GM21390 (cell line): ENCODE results near the gene GAMT.

Experiments used
- ATAC-seq: cut with Tn5 transposase; IDR thresholded peaks from one replicate; pipeline ENCODE4 v1.9.1; 2021; ENCODE audit not compliant: unreplicated experiment

GAMT gene

GRCh38 chr19:1418951-1419738 lies 17.8 kb upstream of the GAMT start:
- no peak for ATAC-seq

- ATAC-seq, result no peak
These were observed 17.1 kb upstream of the GAMT start for GRCh38 chr19:1418496-1418775.

- ATAC-seq, result no peak
These were observed 16.5 kb upstream of the GAMT start for GRCh38 chr19:1417681-1418495.

GRCh38 chr19:1417145-1417544 lies 15.8 kb upstream of the GAMT start:
- no peak for ATAC-seq

GRCh38 chr19:1416014-1416841 lies 14.9 kb upstream of the GAMT start:
- no peak for ATAC-seq

- no peak for ATAC-seq
These were observed 11.9 kb upstream of the GAMT start for GRCh38 chr19:1412995-1413800.

GRCh38 chr19:1412323-1412923 lies 11.1 kb upstream of the GAMT start:
- no peak for ATAC-seq

GRCh38 chr19:1411255-1412191 lies 10.2 kb upstream of the GAMT start:
- ATAC-seq, result no peak

- ATAC-seq, result no peak
These were observed 9.4 kb upstream of the GAMT start for GRCh38 chr19:1410789-1411188.

- no peak for ATAC-seq
These were observed 8.9 kb upstream of the GAMT start for GRCh38 chr19:1410136-1410786.

- no peak for ATAC-seq
These were observed 8.1 kb upstream of the GAMT start for GRCh38 chr19:1409204-1410005.

GRCh38 chr19:1408300-1409203 lies 7.2 kb upstream of the GAMT start:
- ATAC-seq, result no peak

- peak; percentile 22 for ATAC-seq
These were observed 6.4 kb upstream of the GAMT start, which contains the start of gene DAZAP1 for GRCh38 chr19:1407528-1408299. DAZAP1 (plus strand) TSS chr19:1407586; CDS start chr19:1407774, 188 bp downstream.

- ATAC-seq, result peak; percentile 67
These were observed 5.6 kb upstream of the GAMT start for GRCh38 chr19:1406774-1407527.

- no peak for ATAC-seq
These were observed 1.2 kb upstream of the GAMT start for GRCh38 chr19:1402411-1403070.
